Measurements from ENCODE around the gene KDM4B. TPM values are rescaled to one million over a fixed set of nuclear protein-coding genes. Genes with fewer than 3 reads are reported as not detected.

Gene KDM4B
- polyA plus RNA-seq, 3 donors = 6.4 to 22.7 (median 12.7) TPM

DNA sequence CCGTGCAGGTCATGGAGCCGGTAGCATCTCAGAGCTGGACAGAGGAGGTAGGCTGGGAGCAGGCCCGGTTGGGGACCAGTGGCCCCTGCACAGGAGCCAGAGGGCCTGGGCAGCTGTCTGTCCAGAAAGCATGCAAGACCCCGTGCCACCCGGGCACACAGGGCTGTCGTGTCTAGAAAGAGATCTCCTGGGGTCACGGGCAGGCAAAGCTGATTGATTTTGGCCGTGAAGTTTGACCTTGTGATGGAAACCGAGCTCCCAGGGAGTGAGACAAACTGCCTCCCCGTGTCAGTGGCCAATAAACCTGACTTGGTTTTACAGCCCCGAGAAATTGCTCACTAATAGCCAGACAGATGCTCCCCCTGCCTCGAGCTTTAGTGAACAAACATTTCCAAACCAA, 98.8 kb downstream of the KDM4B start:
- TF ChIP-seq, protein P1, sequence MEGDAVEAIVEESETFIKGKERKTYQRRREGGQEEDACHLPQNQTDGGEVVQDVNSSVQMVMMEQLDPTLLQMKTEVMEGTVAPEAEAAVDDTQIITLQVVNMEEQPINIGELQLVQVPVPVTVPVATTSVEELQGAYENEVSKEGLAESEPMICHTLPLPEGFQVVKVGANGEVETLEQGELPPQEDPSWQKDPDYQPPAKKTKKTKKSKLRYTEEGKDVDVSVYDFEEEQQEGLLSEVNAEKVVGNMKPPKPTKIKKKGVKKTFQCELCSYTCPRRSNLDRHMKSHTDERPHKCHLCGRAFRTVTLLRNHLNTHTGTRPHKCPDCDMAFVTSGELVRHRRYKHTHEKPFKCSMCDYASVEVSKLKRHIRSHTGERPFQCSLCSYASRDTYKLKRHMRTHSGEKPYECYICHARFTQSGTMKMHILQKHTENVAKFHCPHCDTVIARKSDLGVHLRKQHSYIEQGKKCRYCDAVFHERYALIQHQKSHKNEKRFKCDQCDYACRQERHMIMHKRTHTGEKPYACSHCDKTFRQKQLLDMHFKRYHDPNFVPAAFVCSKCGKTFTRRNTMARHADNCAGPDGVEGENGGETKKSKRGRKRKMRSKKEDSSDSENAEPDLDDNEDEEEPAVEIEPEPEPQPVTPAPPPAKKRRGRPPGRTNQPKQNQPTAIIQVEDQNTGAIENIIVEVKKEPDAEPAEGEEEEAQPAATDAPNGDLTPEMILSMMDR (IDR thresholded peaks at IDR 0.05) = no peak

GRCh38 chr19:5068233-5069072, 99.5 kb downstream of the KDM4B start:
- Histone ChIP-seq H4K20me1 (ENCODE audit: insufficient read depth, low read length) (peaks cover 92% of the 10 kb centered on the region), H3K4me2 (replicated peaks; ENCODE audit: extremely low read depth, low read length, poor library complexity, severe bottlenecking) (no peak overlapping the region), H3K36me3 (replicated peaks in 1 of 2; ENCODE audit: control insufficient read depth in 1 of 2, insufficient read depth in 2 of 2, low read length in 2 of 2) (peaks cover 36 to 65% of the 10 kb centered on the region in 2 donors), H3K9me3 (replicated peaks in 1 of 2; ENCODE audit: control insufficient read depth in 1 of 2, insufficient read depth in 1 of 2, low read length in 2 of 2) (no peaks in the 10 kb centered on the region), H3K79me2 (ENCODE audit: insufficient read depth, low read length) (no peaks in the 10 kb centered on the region), H3K4me1 (ENCODE audit: control insufficient read depth in 1 of 2, insufficient read depth in 2 of 2, low read length in 2 of 2) (no peaks in the 10 kb centered on the region), H3K4me3 (replicated peaks in 1 of 3; ENCODE audit: low read depth in 2 of 3, low read length in 3 of 3) (no peak overlapping the region), H3K9ac (ENCODE audit: insufficient read depth, low read length, poor library complexity, severe bottlenecking) (no peak overlapping the region), H3K27ac (ENCODE audit: low read depth in 1 of 2, low read length in 2 of 2) (no peak overlapping the region), H3K27me3 (ENCODE audit: control insufficient read depth in 2 of 2, insufficient read depth in 2 of 2, low read length in 2 of 2) (no peaks in the 10 kb centered on the region), H2AFZ (ENCODE audit: insufficient read depth, low read depth, low read length, poor library complexity, severe bottlenecking) (no peak overlapping the region)
- intact Hi-C loops (cut with micrococcal nuclease) = no loop called here
- 97% methylated on average over 31 of the region's 39 CpGs for WGBS (ENCODE audit: insufficient coverage)
- Mint-ChIP-seq H3K36me3 (peaks cover 35 to 63% of the 10 kb centered on the region in 2 donors), H3K4me3 (no peak overlapping the region), H3K27ac (peak overlapping the region in 1 of 7 donors; percentile 35), H3K9me3 (no peaks in the 10 kb centered on the region), H3K4me1 (peaks cover under 1% of the 10 kb centered on the region), H3K27me3 (ENCODE audit: low read depth in 3 of 3) (peaks cover 3 to 5% (median 5%) of the 10 kb centered on the region in 3 donors)
- TF ChIP-seq, protein P1 (IDR thresholded peaks at IDR 0.05) = no peak
- DNase-seq = no peak

More for the DNA sequence above, 98.8 kb downstream of the KDM4B start:
- Histone ChIP-seq H3K4me3 (replicated peaks in 1 of 3; ENCODE audit: low read depth in 2 of 3, low read length in 3 of 3) (no peak overlapping the region), H3K27me3 (ENCODE audit: control insufficient read depth in 2 of 2, insufficient read depth in 2 of 2, low read length in 2 of 2) (no peaks in the 10 kb centered on the region), H3K4me2 (replicated peaks; ENCODE audit: extremely low read depth, low read length, poor library complexity, severe bottlenecking) (no peak overlapping the region), H3K36me3 (replicated peaks in 1 of 2; ENCODE audit: control insufficient read depth in 1 of 2, insufficient read depth in 2 of 2, low read length in 2 of 2) (peaks cover 34 to 68% of the 10 kb centered on the region in 2 donors), H2AFZ (ENCODE audit: insufficient read depth, low read depth, low read length, poor library complexity, severe bottlenecking) (no peak overlapping the region), H3K27ac (ENCODE audit: low read depth in 1 of 2, low read length in 2 of 2) (no peak overlapping the region), H3K9me3 (replicated peaks in 1 of 2; ENCODE audit: control insufficient read depth in 1 of 2, insufficient read depth in 1 of 2, low read length in 2 of 2) (peaks cover 4 to 5% of the 10 kb centered on the region in 2 donors), H4K20me1 (ENCODE audit: insufficient read depth, low read length) (peaks cover 88% of the 10 kb centered on the region), H3K9ac (ENCODE audit: insufficient read depth, low read length, poor library complexity, severe bottlenecking) (no peak overlapping the region), H3K4me1 (ENCODE audit: control insufficient read depth in 1 of 2, insufficient read depth in 2 of 2, low read length in 2 of 2) (no peaks in the 10 kb centered on the region), H3K79me2 (ENCODE audit: insufficient read depth, low read length) (no peaks in the 10 kb centered on the region)
- DNase-seq = no peak
- no peak overlapping the region for H3K4me3 Mint-ChIP-seq
- intact Hi-C loops (cut with micrococcal nuclease) = no loop called here
- H3K4me1 Mint-ChIP-seq = no peaks in the 10 kb centered on the region
- H3K27ac Mint-ChIP-seq = no peak overlapping the region
- H3K36me3 Mint-ChIP-seq = peaks cover 37 to 64% of the 10 kb centered on the region in 2 donors
- peaks cover 2 to 7% (median 5%) of the 10 kb centered on the region in 7 donors for H3K9me3 Mint-ChIP-seq
- WGBS (ENCODE audit: insufficient coverage) = over 99% methylated on average over 11 of the region's 12 CpGs
- peaks cover 0 to 2% (median 0%) of the 10 kb centered on the region in 3 donors for H3K27me3 Mint-ChIP-seq (ENCODE audit: low read depth in 3 of 3)

Measured in CD14-positive monocyte (primary cell).